ENCODE data around the gene EFCAB11.

The EFCAB11 gene

DNA sequence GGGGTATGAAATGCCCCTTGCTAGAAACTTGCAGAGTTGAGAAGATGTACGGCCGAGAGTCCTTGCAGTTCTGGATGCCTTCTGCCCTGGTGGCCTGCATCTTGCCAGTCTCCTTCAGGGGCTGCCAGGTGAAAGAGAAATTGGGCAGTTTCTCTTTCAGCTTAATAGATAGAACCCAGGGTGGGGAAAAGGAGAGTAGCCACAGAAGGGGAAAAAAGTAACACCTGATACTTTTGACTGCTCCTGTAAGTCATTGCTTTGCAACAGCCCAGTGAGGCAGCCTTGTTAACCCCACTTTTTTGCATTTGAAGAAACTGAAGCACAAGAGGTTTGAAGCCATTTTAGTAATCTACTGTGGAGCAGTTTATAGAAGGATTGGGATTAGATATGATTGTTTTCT lies 28.8 kb upstream of the EFCAB11 start:
- Histone ChIP-seq H3K4me1 (ENCODE audit: control insufficient read depth, insufficient read depth, low read length) (peaks cover 24% of the 10 kb centered on the region), H3K27ac (ENCODE audit: low read depth, low read length) (no peak overlapping the region), H3K9me3 (ENCODE audit: control insufficient read depth, insufficient read depth, low read length) (no peaks in the 10 kb centered on the region), H3K9ac (ENCODE audit: low read depth, low read length) (no peak overlapping the region), H3K36me3 (ENCODE audit: control insufficient read depth, insufficient read depth, low read length) (peaks cover 81% of the 10 kb centered on the region), H3K4me3 (ENCODE audit: low read depth, low read length) (no peak overlapping the region), H3K27me3 (ENCODE audit: control insufficient read depth, insufficient read depth, low read length) (no peaks in the 10 kb centered on the region)

- Histone ChIP-seq H3K9me3 (ENCODE audit: control insufficient read depth, insufficient read depth, low read length) (no peaks in the 10 kb centered on the region), H3K36me3 (ENCODE audit: control insufficient read depth, insufficient read depth, low read length) (peaks cover 83% of the 10 kb centered on the region), H3K4me3 (ENCODE audit: low read depth, low read length) (no peak overlapping the region), H3K9ac (ENCODE audit: low read depth, low read length) (no peak overlapping the region), H3K27me3 (ENCODE audit: control insufficient read depth, insufficient read depth, low read length) (no peaks in the 10 kb centered on the region), H3K27ac (ENCODE audit: low read depth, low read length) (no peak overlapping the region), H3K4me1 (ENCODE audit: control insufficient read depth, insufficient read depth, low read length) (no peaks in the 10 kb centered on the region)
Observed at GRCh38 chr14:89978656-89979055, 24.1 kb upstream of the EFCAB11 start.

DNA sequence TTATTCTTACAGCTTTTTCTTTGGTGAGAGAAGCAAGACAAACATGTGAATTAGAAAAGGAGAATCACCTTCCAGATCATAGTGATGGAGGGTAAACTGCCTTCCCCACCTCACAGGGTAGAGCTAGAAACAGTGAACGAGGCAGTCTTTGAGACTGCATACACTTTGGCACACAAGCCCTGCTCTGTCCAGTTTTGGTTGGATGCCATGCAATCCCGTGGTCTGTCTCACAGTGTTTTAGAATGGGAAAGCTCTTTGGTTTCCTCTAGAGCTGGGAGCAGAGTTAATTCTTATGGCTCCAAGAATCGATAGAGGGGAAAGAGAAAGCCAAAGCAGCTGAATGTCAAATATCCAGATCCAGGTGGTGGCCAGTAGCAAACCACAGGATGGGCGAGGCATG lies 23.1 kb upstream of the EFCAB11 start:
- H3K27ac ChIP-seq (ENCODE audit: low read depth, low read length): no peak overlapping the region
- no peaks in the 10 kb centered on the region for H3K9me3 ChIP-seq (ENCODE audit: control insufficient read depth, insufficient read depth, low read length)
- no peak overlapping the region for H3K4me3 ChIP-seq (ENCODE audit: low read depth, low read length)
- no peak overlapping the region for H3K9ac ChIP-seq (ENCODE audit: low read depth, low read length)
- H3K4me1 ChIP-seq (ENCODE audit: control insufficient read depth, insufficient read depth, low read length): no peaks in the 10 kb centered on the region
- no peaks in the 10 kb centered on the region for H3K27me3 ChIP-seq (ENCODE audit: control insufficient read depth, insufficient read depth, low read length)
- peaks cover 81% of the 10 kb centered on the region for H3K36me3 ChIP-seq (ENCODE audit: control insufficient read depth, insufficient read depth, low read length)

DNA sequence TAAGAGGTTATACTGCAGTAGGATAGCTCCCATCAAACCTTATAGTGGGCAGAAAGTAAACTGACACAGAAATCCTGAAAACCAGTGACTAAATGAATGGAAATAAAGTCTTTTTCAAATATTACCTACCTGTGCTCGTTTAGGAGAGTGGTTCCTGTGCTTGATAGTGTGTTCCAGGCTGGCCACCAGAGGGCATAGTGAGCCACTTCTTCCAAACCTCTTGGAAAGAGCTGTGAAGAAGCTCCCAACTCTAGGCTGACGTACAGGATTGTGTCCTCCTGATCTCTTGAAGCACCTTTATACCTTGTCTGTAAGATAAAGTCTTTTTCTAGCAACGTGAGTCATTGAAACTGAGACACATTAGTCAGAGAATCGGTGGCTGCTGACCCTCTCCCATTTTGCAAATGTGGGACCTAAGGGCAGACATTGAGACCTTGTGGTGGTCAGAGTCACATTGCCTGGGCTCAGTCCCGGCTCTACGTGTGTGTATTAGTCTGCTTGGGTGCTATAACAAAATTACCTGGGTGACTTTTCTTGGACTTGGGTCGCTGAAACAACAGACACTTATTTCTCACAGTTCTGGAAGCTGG lies 18.8 kb upstream of the EFCAB11 start:
- Histone ChIP-seq H3K27me3 (ENCODE audit: control insufficient read depth, insufficient read depth, low read length) (no peaks in the 10 kb centered on the region), H3K4me1 (ENCODE audit: control insufficient read depth, insufficient read depth, low read length) (no peaks in the 10 kb centered on the region), H3K9me3 (ENCODE audit: control insufficient read depth, insufficient read depth, low read length) (no peaks in the 10 kb centered on the region), H3K9ac (ENCODE audit: low read depth, low read length) (no peak overlapping the region), H3K4me3 (ENCODE audit: low read depth, low read length) (no peak overlapping the region), H3K27ac (ENCODE audit: low read depth, low read length) (no peak overlapping the region), H3K36me3 (ENCODE audit: control insufficient read depth, insufficient read depth, low read length) (peaks cover 80% of the 10 kb centered on the region)

DNA sequence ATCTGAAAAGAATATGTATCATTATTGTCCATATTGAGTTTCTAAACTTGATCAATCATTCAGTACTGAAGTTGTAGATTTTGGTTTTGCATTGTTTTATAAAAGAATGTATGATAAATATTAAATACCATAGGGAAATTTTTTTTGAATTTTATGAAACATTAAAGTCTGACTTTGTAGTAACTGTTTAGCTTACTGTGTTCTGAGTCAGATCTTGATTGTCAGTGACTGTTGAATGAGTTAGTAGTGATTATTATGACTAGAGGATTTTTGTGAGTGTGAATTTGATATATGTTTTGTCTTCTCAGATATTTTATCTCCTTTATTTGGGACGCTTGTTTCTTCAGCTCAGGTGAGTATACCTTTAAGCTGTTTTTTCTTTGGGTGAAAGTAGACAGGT lies 11.3 kb upstream of the EFCAB11 start:
- H3K36me3 ChIP-seq (ENCODE audit: control insufficient read depth, insufficient read depth, low read length): peaks cover 85% of the 10 kb centered on the region
- no peak overlapping the region for H3K4me3 ChIP-seq (ENCODE audit: low read depth, low read length)
- peaks cover 9% of the 10 kb centered on the region for H3K4me1 ChIP-seq (ENCODE audit: control insufficient read depth, insufficient read depth, low read length)
- no peak overlapping the region for H3K9ac ChIP-seq (ENCODE audit: low read depth, low read length)
- H3K27me3 ChIP-seq (ENCODE audit: control insufficient read depth, insufficient read depth, low read length): no peaks in the 10 kb centered on the region
- no peak overlapping the region for H3K27ac ChIP-seq (ENCODE audit: low read depth, low read length)
- no peaks in the 10 kb centered on the region for H3K9me3 ChIP-seq (ENCODE audit: control insufficient read depth, insufficient read depth, low read length)

- H3K4me3 ChIP-seq (ENCODE audit: low read depth, low read length): no peak overlapping the region
- peaks cover 74% of the 10 kb centered on the region for H3K36me3 ChIP-seq (ENCODE audit: control insufficient read depth, insufficient read depth, low read length)
- H3K27me3 ChIP-seq (ENCODE audit: control insufficient read depth, insufficient read depth, low read length): no peaks in the 10 kb centered on the region
- H3K9me3 ChIP-seq (ENCODE audit: control insufficient read depth, insufficient read depth, low read length): no peaks in the 10 kb centered on the region
- H3K9ac ChIP-seq (ENCODE audit: low read depth, low read length): no peak overlapping the region
- H3K27ac ChIP-seq (ENCODE audit: low read depth, low read length): no peak overlapping the region
- peaks cover 21% of the 10 kb centered on the region for H3K4me1 ChIP-seq (ENCODE audit: control insufficient read depth, insufficient read depth, low read length)
Observed at GRCh38 chr14:89963288-89963978, 8.9 kb upstream of the EFCAB11 start.

DNA sequence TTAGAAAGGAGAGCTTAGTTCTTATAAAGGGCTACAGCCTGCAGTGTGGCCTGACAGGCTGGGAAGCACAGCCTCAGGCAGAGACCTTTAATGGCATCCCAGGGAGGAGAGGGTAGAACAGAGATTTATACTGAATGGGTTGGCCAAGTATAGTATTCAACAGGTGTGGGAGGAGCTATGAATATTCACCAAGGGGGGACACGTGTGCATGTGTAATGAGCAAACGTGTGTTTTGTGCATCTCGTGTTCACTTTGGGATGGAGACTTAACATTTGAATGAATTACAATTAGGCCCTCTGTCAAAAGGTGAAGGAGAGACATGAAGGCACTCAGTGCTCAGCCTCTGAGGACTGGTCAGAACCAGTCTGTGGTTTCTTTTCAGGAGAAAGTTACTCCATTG lies 6.4 kb upstream of the EFCAB11 start:
- no peak overlapping the region for H3K4me3 ChIP-seq (ENCODE audit: low read depth, low read length)

DNA sequence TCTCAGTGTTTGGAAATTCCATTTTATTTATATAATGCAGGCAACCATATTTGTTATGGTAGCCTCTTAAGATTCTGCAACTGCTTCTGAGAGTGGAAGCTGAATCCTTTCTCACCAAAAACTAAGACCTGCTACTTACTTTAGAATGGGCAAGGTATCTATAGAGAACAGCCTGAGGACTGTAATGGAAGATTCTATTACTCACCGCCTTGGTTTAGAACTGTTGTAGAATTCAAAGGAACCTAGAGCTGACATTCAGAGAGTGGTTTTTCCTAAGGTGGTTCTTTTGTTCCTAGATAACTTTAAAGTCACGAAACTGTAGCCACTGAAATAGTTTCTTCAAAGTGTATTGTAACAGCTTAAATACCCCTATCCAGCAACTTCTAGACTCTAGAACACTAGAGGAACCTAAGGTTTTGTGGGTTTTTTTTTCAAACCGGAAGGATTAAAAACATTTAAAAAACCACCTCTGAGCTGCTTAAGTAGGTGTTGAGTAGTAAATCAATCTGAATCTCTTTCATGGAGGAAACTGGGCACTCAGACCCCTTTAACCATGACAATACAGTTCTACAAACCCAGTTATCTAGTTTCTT lies 5.4 kb upstream of the EFCAB11 start:
- no peaks in the 10 kb centered on the region for H3K9me3 ChIP-seq (ENCODE audit: control insufficient read depth, insufficient read depth, low read length)
- H3K4me3 ChIP-seq (ENCODE audit: low read depth, low read length): no peak overlapping the region
- peaks cover 30% of the 10 kb centered on the region for H3K4me1 ChIP-seq (ENCODE audit: control insufficient read depth, insufficient read depth, low read length)
- H3K9ac ChIP-seq (ENCODE audit: low read depth, low read length): no peak overlapping the region
- H3K27ac ChIP-seq (ENCODE audit: low read depth, low read length): peak overlapping the region; percentile 43
- peaks cover 51% of the 10 kb centered on the region for H3K36me3 ChIP-seq (ENCODE audit: control insufficient read depth, insufficient read depth, low read length)
- no peaks in the 10 kb centered on the region for H3K27me3 ChIP-seq (ENCODE audit: control insufficient read depth, insufficient read depth, low read length)

More for the DNA sequence above, 6.4 kb upstream of the EFCAB11 start:
- H3K36me3 ChIP-seq (ENCODE audit: control insufficient read depth, insufficient read depth, low read length): peaks cover 60% of the 10 kb centered on the region
- H3K27me3 ChIP-seq (ENCODE audit: control insufficient read depth, insufficient read depth, low read length): no peaks in the 10 kb centered on the region
- no peak overlapping the region for H3K9ac ChIP-seq (ENCODE audit: low read depth, low read length)
- H3K27ac ChIP-seq (ENCODE audit: low read depth, low read length): no peak overlapping the region
- H3K4me1 ChIP-seq (ENCODE audit: control insufficient read depth, insufficient read depth, low read length): peaks cover 27% of the 10 kb centered on the region
- H3K9me3 ChIP-seq (ENCODE audit: control insufficient read depth, insufficient read depth, low read length): no peaks in the 10 kb centered on the region

DNA sequence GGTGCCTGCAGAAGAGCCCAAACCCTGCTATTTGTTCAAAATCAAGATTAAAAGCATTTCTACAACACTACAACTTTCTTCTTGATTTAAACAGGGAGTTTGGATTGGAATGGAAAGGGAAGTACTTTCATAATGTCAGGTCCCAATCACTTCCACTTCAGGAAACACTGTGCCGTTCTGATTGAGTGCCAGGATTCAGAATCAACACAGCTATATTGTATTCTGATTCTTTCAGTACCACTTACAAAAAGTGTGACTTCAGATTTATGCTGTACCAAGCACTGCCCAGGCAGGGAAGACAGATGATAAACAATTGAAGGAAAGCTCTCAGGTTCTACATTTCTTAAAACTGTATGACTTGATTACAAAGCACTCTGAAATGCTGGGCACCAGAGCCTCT lies 4.4 kb upstream of the EFCAB11 start:
- no peak overlapping the region for H3K9ac ChIP-seq (ENCODE audit: low read depth, low read length)
- no peaks in the 10 kb centered on the region for H3K27me3 ChIP-seq (ENCODE audit: control insufficient read depth, insufficient read depth, low read length)
- no peak overlapping the region for H3K27ac ChIP-seq (ENCODE audit: low read depth, low read length)
- H3K4me3 ChIP-seq (ENCODE audit: low read depth, low read length): no peak overlapping the region
- peaks cover 41% of the 10 kb centered on the region for H3K36me3 ChIP-seq (ENCODE audit: control insufficient read depth, insufficient read depth, low read length)
- peaks cover 30% of the 10 kb centered on the region for H3K4me1 ChIP-seq (ENCODE audit: control insufficient read depth, insufficient read depth, low read length)
- no peaks in the 10 kb centered on the region for H3K9me3 ChIP-seq (ENCODE audit: control insufficient read depth, insufficient read depth, low read length)

DNA sequence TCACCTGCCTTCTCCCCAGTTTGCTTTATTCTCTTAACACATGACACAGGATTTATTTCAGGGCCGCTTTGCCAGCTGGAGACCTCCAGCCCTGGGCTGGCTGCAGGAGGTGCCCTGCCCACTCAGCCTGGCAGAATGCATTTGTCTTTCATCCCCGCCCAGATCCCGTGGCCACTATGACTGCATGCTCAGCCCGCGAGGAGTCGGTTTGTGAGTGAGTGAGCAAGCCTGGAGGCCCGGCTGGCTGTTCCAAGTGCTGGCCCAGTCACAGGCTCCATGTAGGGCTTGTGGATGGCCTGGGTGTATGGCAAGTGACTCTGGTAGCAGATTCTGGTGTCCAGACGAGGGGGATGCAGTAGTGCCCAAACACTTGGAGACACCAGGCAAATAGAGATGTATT lies 3.3 kb upstream of the EFCAB11 start:
- H3K27ac ChIP-seq (ENCODE audit: low read depth, low read length): peak overlapping the region; percentile 1

DNA sequence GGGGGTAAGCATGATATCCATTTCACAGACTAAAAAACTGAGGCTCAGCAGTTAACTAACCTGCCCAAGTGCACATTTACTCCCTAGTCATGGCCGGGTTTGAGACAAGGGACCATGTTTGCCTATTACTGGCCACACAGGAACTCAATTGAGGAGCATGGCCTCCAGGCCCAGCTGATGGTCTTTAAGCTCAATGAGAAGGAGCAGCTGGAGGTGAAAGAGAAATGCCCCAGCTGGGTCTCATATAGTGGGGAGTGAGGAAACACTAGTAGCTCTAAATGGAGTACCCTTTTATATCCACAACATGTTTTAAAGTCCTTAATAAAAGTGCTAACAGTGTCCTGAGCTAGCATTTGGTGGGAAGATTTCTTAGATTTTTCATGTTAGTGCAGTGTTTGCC lies 2.8 kb upstream of the EFCAB11 start:
- Histone ChIP-seq H3K9me3 (ENCODE audit: control insufficient read depth, insufficient read depth, low read length) (no peaks in the 10 kb centered on the region), H3K27ac (ENCODE audit: low read depth, low read length) (no peak overlapping the region), H3K27me3 (ENCODE audit: control insufficient read depth, insufficient read depth, low read length) (no peaks in the 10 kb centered on the region), H3K9ac (ENCODE audit: low read depth, low read length) (no peak overlapping the region), H3K36me3 (ENCODE audit: control insufficient read depth, insufficient read depth, low read length) (peaks cover 25% of the 10 kb centered on the region), H3K4me3 (ENCODE audit: low read depth, low read length) (peak overlapping the region; percentile 82), H3K4me1 (ENCODE audit: control insufficient read depth, insufficient read depth, low read length) (peaks cover 34% of the 10 kb centered on the region)

More for the DNA sequence above, 3.3 kb upstream of the EFCAB11 start:
- Histone ChIP-seq H3K27me3 (ENCODE audit: control insufficient read depth, insufficient read depth, low read length) (no peaks in the 10 kb centered on the region), H3K4me1 (ENCODE audit: control insufficient read depth, insufficient read depth, low read length) (peaks cover 34% of the 10 kb centered on the region), H3K9ac (ENCODE audit: low read depth, low read length) (no peak overlapping the region), H3K9me3 (ENCODE audit: control insufficient read depth, insufficient read depth, low read length) (no peaks in the 10 kb centered on the region), H3K36me3 (ENCODE audit: control insufficient read depth, insufficient read depth, low read length) (peaks cover 30% of the 10 kb centered on the region), H3K4me3 (ENCODE audit: low read depth, low read length) (no peak overlapping the region)
